Activated T-cell treated with anti-CD3 and anti-CD28 coated beads, Interleukin-2, amount 50 U/mL, for 1 hour (primary cell): ENCODE results near the gene GABRA4.

Source experiments
- DNase-seq: peaks from one replicate; pipeline ENCODE4 v3.0.0-alpha.2; 2020

Gene GABRA4

DNA sequence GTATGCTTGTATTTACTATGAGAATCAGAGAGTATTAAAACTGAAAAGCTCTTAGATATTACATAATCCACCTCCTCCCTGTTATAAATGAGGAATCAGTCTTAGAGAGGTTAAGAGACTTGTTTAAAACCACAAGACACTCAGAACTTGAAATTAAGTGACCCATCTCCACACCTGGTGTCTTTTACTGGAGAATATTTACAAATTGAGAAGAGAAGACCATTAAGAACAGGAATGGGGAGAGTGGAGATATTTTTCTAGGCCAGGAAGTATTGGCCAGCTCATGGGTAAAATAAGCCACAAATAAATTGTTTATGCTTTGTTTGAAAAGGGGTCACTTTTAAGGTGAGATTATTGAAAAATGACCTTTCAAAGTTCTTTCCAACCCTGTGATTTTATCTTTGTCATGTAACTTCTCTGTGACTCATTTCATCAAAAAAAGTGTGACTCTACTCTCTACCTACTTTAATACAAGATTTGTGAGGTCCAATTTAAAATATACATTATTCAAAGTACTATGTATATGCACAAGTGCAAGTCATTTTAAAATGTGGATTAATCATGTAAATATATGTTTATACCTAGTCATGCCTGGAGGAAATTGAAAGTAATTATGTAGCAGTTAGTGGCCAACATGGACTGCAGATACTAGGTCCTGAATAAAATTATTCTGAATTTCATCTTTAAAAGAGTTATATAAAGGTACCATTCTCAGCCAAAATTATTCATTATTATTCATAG, 68.4 kb downstream of the GABRA4 start:
- no peak for DNase-seq

DNA sequence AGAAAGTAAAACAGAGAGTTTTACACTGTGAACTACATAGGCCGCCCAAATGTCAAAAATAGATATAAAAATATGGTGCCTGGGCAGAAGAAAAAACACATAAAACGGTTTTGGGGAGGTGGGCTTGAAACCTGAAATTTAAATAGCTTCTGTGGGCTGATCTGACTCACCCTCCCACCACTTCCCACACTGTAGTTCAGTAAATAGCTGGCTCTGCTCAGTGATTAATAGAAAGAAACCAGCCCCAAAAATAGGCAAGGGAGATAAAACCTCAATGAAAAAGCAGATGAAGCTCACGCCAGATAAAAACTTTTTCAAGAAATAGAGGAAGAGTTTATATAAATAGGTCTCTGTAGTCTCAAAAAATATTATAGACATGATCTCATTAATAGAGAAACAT, 71.2 kb downstream of the GABRA4 start:
- DNase-seq: no peak

DNA sequence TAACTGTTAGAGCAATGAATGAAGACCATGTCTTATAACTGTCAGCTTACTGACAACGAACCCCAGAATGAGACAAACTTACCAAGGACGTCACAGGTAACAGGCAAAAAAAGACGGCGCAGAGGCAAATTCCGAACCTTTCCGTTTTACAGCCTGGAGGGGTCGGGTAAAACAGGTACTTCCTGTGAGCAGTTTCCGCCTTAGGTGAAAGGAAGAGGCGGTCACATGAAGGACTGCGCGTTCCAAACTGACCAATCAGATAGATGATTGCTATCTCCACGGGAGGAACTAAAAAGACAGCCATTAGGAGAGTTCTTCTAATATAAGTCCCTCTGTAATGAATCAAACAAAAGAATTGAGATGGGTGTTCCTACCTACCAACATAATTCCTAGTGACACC, 84.3 kb downstream of the GABRA4 start, which contains the start of gene COX7B2:
TSS of gene COX7B2 (minus strand) at position 168 of the 400 bp plus-strand sequence. CDS start 174,053 bp downstream, outside the sequence.
- DNase-seq: no peak

DNA sequence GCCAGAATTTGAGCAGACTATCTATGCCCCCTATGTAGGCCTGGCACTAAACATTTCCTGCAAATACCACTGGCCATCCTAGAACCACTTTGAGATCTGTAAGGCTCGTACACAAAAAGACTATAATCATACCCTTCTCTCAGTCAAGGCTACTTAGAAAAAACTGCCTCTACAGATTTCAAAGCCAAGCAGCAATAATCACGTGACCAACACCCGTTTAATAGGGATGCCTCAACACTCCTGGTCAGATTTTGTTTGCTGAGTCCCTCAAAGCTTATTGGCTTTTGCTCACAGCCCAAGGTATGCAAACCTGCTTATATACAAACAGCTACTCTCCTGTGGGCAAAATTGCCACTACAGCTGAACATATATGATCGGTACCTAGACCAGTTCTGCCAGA, 85.2 kb downstream of the GABRA4 start:
- no peak for DNase-seq

DNA sequence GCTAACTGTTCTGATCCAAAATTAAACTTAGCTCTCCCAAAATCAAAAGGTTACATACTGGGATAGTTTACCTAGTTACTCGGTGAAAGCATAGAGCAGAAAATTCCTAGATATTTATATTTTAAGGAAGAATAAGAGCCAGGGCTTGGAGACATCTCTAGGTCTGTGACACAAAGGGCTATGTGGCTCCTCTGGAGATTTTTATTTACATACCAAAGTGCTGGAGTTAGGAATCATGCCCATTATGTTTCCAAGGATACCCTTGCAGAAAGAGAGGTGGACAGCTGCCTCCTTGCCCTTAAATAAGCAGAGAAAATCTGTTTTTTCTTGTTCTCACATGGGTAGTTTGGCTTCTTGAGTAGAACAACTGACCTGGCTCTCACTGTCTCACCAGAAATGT, 93.3 kb downstream of the GABRA4 start:
- DNase-seq: no peak

DNA sequence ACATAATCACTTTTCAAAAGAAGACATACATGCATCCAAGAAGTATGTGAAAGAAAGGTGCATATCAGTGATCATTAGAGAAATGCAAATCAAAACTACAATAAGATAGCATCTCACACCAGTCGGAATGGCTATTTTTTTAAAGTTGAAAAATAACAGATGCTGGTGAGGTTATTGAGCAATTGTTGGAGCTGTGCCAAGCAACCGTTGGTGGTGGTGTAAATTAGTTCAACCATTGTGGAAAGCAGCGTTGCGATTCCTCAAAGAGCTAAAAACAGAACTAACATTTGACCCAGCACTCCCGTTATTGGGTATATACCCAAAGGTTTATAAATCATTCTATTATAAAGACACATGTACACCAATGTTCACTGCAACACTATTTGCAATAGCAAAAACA, 98.6 kb downstream of the GABRA4 start:
- DNase-seq: no peak

DNA sequence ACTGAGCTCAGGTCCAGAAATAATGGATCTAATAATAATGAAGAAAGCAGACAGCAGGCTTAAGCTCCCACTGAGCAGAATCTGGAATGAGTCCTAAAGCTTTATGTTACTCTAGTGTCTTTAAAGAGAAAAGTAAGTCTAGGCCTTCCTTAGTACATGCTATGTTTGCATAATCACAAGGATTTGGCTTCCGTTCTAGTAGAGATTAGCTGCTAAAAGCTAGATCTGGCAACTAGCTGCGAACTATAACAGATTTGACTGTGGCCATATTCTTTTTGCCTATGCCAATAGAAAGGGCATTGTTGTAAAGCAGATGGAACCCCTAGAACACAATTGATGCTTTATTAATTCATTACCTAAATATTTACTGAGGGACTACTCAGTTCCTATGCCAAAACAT, 103.3 kb downstream of the GABRA4 start:
- no peak for DNase-seq

DNA sequence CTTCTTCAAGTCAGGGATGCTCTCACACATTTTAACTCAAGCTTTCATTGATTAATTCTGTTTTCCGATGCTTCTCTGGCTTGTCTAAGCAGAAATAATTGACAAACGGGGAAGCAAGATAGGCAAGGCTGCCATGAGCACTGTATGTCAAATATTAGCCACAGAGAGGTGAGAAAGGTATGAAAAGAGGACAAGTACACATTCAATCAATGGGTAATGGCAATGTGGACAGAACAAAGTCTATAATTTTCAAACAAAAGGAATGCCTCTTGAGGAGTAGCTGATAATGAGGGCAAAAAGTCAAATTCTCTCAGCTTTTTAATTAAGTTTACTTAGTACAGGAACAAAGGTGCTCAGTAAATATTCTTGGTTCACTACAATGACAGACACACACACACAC, 104.0 kb downstream of the GABRA4 start:
- no peak for DNase-seq

DNA sequence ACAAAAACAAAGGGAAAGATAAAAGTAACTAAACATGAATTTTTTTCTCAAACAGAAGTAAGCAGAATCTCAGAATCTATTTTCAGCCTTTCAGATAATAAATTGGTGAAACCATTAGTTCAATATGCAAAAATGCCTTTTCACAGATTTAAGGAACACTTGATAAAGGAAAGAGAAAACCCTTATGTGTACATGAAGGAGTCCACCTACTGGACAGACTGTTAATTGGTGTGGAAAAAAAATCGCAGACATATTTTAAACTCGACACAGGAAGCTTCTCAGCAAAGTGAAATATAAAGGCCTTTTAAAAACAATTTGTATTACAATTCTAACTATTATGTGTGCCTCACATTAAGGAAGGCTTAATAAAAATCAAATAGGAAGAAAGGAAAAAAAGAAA, 106.7 kb downstream of the GABRA4 start:
- DNase-seq: no peak

DNA sequence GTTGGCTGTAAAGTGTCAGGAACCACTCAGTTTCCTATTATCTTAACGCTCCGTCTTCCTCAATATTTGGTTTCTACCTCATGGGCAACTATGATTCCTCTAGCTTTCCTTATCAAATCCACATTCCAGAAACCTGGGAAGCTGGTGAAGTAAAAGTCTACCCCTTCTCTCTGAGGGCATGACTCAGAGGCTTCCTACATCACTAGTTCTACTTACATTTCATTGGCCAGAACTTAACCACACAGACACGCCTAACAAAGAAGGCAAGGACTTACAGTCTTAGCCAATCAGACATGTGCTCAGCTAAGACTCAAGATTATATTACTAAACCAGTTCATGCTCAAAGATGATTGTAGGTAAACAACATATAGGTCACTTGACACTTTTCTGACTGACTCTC, 114.7 kb downstream of the GABRA4 start:
- no peak for DNase-seq

DNA sequence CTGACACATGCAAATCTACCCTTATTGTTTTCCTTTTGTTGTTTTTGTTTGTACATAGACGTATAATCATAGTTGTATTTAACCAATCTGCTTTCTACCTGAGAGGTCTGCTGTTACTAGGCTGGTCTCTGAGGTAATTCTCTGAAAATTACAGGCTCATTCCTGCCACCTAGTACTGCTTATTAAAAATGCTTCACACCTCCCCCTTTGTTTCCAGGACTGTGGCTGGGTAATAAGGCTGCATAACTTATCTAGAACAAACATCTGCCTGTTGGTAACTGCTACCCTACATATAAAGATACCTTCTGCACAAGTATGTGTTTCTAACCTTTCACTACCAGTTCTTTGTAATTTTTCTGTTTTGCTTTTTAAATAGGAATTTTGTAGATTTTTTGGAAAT, 118.6 kb downstream of the GABRA4 start:
- DNase-seq: no peak

DNA sequence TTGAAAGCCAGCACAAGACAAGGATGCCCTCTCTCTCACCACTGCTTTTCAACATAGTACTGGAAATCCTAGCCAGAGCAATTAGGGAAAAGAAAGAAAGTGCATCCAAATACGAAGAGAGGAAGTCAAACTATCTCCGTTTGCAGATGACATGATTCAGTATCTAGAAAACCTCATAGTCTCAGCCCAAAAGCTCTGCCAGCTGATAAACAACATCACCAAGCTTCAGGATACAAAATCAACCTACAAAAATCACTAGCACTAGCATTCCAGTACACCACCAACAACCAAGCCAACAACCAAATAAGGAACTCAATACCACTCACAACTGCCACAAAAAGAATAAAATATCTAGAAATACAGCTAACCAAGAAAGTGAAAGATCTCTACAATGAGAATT, 123.0 kb downstream of the GABRA4 start:
- no peak for DNase-seq
